ENCODE measurements around the gene PRPF40B. TPM values are rescaled to one million over a fixed set of nuclear protein-coding genes. Genes with fewer than 3 reads are reported as not detected.
A peak's percentile ranks its signal among the peaks of the same experiment; 100 is the strongest.

The PRPF40B gene
- total RNA-seq, 1 donor from 2014 or later = 12.4 TPM

DNA sequence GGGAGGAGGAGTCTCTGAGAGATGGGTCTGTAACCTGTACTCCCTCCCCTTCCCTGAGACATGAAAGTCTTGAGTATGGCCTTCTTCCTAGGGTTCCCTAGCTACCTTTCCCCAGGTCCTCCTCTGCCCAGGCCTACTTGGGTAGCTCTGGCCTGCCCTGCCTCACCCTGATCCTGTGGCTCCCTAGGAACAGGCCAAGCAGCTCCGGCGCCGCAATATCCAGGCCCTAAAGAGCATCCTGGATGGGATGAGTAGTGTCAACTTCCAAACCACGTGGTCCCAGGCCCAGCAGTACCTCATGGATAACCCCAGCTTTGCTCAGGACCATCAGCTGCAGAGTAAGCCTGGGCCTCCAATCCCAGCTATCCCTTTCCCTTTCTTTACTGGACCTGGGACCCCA lies 12.3 kb downstream of the PRPF40B start:
- DNase-seq (ENCODE audit: low read depth) = no peak

DNA sequence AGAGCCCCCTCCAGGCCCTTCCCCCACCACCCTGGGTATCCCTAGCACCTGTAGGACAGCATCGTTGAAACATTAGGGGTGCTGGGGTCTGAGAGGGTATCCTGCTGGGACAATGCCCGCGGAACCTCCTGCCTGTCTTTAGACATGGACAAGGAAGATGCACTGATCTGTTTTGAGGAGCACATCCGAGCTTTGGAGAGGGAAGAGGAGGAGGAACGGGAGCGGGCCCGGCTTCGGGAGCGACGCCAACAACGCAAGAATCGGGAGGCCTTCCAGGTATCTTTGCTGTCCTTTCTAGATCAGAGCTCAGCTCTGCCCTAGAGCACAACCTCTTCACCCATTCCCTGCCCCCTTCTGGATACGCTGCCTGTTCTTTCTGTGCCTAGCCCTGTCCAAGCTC lies 13.2 kb downstream of the PRPF40B start:
- no peak for DNase-seq (ENCODE audit: low read depth)

DNA sequence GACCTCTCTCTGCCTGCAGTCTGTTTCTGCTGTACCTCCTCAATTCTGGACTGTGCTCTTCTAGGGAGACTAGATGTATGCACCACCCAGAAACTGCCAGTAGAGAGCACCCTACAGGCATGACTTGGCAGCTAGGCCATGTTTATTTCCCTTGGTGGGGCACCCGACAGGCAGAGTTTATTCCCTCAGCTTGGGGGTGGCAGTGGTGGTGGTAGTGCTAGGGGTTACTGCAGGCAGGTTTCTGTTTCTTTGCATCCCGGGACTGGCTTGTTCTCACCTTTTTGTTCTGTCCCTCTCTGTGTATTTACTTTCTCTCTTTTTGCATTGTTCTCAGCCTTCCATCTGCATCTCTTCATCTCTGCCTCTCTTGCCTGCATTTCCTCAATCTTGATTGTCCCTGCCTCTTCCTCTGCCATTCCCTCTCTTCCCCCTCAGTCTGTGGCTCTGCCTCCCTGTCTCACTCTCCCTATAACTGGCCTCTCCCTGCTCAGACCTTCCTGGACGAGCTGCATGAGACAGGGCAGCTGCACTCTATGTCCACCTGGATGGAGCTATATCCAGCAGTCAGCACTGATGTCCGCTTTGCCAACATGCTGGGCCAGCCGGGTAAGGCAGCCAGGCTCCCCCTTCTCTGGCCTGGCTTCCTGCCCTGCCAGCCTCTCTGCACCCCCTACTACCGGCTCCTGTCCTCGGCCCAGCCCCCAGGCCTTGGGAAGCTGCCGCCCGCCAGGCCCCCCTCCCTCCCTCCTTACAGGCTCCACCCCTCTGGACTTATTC lies 13.8 kb downstream of the PRPF40B start:
- peak; percentile 71 for DNase-seq (ENCODE audit: low read depth)

DNA sequence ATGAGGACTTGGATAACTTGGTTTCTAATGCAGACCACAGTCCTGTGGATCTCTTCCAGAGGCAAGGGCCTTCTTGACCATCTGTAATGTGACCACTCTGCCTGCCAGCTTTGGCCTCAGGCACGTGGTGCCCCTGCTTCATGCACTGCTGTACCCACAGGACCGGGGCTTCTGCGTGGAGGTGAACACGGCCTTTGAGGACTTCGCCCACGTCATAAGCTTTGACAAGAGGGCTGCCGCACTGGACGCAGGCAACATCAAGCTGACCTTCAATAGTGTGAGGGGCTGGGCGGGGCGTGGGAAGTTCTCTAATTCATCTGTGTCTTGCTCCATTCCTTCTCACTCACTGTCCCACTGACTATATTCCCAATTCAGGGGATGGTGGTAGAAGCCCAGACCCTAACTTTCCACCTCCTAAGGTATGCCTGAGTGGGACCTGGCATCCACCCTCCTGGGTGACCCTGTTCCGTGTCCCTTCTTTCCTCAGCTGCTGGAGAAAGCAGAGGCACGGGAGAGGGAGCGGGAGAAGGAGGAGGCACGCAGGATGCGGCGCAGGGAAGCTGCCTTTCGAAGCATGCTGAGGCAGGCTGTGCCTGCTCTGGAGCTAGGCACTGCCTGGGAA lies 18.5 kb downstream of the PRPF40B start:
- DNase-seq (ENCODE audit: low read depth) = no peak

DNA sequence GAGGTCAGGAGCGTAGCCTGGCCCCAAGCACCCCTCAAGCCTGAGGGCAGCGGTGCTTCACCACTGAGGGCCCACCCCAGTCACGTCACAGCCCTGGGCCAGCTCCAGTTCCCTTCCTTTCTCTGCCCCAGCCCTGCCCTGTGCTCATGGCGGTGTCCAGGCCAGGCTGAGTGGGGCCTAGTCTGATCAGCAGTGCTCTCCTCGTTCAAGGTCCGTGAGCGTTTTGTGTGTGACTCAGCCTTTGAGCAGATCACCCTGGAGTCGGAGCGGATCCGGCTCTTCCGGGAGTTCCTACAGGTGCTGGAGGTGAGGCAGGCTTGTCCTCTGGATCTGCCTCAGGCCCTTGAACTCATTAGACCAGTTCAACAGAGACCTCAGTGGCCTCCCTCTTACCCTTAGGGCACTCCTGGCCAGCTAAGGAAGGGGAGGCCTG lies 19.0 kb downstream of the PRPF40B start:
- no peak for DNase-seq (ENCODE audit: low read depth)

DNA sequence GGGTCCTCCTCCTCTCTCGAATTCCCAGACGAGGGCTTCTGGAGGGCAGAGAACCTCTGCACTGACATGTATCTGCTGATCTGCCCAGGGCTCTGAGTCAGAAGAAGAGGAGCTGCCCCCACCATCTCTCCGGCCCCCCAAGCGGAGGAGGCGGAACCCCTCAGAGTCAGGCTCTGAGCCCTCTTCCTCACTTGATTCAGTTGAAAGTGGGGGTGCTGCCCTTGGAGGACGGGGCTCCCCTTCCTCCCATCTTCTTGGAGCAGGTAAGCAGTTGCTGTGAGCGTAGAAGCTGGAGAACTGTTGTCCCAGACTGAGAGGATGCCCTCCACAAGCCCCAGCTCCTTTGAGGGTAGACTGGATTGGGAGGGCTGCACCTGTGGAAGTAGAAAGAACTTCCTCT lies 19.8 kb downstream of the PRPF40B start:
- DNase-seq (ENCODE audit: low read depth) = no peak

DNA sequence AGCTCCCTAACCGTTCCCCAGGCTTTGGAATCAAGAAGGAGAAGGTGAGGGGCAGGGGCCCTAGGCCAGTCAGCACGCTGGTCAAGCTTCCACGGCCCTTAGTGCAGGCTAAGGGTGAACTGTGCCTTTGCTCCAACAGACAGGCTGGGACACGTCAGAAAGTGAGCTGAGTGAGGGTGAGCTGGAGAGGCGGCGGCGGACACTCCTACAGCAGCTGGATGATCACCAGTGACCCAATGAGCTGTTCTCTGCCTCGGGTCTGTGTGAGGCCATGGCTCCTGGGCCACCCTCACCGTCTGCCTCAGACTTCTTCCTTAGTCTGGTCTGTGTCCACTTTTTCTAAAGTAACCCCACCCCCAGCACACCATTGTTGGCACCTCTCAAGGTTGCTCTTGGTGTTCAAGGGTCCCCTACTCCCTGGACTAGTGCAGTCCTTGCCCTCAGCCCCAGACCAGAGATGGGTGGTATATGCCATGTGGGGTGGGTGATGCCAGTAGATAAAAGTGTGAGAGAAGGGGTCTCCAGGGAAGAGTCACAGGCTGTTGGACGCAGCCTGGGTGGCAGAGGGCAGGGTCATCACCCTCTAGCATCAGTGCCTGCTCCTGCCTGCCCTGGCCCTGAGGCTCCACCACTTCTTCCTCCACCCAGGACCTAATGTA lies 20.7 kb downstream of the PRPF40B start:
- no peak for DNase-seq (ENCODE audit: low read depth)

DNA sequence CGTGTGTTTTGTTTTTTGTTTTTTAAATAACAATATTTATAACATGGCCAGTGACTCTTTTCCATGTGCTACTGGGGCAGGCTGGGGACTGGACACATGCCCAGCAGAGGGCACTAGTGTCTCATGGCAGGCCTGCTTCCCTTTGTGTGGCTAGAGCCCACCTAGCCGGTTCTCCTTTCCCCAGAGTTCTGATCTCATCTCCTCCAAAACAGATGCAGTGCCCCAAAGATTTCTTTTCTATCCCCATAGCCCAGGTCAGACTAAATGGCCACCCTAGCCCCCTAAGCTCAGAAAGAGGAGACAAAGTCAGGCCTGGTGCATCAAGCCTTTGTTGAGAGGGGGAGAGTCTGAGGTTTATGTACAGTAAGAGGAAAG lies 21.2 kb downstream of the PRPF40B start:
- peak; percentile 83 for DNase-seq (ENCODE audit: low read depth)

DNA sequence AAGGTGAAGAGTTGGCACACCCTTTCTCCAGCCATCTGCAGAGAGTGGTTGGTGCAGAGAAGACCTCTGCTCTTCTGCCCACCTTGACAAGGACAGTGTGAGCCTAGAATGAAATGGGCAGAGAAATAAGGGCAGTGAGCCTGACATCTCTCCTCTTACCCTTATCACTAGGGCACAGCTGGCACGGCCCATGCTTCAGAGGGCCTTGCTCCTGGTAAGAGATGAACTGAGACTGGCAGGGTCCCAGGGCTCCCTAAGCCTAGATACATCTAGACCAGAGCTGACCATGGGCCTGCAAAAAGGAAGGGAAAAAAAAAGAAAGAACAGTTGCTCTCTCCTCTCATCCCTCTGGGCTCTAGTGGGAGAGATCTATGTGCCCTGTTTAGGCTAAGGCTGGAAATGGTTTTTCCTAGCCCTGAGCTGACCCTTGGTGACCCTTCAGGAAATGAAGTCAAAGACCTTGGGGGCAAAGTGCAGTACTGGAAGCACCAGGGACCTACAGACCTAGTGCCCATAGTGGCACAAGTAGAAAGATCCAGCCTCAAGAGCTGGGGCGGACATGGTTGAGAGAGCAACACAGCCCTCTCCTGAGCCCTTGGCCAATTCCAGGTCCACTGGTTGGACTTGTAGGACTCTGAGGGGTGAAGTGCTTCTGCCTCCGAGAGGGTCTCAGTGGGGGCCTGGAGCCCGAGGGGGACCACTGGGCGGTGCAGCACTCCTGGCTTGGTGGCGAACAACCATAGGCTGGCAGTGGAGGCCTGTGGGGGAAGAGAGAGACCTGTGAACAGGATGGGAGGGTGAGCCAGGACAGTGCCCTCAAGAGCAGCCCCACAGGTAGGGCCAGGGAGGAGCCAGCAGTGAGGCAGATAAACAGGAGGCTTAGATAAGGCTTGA lies 22.0 kb downstream of the PRPF40B start:
- no peak for DNase-seq (ENCODE audit: low read depth)

DNA sequence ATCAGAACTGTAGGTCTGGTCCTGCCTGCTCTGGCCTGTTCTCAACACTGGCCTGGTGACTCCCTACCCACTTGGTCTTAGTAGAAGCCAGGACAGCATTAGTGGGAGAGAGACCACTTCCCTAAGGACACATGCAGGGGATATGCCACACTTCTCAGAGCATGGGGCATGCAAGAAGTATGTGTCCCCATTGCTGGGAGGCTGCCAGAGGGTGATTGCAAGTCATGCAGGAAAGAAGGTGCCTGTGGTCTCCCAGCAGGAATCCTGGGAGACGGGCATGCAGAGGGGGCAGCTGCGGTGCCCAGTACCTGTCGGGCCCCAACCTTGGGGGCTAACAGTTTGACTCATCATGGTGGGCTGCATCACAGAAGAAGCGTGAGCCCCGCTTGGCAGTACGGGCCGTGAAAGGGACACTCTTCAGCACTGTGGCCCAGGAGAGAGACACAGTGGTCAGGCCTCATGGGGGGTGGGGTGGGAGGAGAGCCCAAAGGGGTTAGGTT lies 23.0 kb downstream of the PRPF40B start:
- no peak for DNase-seq (ENCODE audit: low read depth)

DNA sequence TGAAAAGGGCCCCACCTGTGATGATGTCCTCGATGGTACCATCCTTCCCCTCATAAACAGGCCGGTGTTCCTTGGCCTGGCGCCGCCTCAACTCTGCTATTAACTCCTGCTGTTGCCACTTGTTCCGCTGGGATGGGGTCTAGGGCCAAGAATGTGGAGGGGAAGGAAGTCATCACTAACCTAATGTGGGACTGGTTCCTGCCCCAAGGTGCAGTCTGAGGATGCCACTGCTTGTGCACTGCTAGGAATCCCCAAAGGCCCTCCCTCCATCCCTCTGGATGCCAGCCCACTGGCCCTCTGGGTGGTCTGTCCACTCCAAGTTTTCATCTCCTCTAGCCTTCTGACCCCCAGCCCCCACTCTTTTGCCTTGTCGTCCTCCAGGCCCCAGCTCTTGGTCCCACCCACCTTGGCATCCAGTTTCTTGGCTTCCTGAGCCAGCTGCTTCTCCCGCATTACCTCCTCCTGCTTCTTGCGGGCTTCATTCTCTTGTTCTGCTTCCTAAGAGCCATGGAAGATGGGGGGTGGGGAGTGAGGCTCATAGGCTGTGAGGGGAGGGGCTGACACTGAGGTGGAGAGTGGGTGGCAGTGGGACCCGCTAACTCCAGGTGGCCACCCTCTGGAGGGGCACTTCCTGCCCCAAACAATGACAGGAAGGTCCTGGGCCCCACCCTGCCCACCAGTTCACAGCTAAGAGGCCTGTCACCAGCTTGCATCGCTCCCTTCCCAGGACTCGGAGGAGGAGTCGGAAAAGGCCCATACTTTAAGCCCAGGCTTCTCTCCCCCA lies 23.7 kb downstream of the PRPF40B start:
- no peak for DNase-seq (ENCODE audit: low read depth)

DNA sequence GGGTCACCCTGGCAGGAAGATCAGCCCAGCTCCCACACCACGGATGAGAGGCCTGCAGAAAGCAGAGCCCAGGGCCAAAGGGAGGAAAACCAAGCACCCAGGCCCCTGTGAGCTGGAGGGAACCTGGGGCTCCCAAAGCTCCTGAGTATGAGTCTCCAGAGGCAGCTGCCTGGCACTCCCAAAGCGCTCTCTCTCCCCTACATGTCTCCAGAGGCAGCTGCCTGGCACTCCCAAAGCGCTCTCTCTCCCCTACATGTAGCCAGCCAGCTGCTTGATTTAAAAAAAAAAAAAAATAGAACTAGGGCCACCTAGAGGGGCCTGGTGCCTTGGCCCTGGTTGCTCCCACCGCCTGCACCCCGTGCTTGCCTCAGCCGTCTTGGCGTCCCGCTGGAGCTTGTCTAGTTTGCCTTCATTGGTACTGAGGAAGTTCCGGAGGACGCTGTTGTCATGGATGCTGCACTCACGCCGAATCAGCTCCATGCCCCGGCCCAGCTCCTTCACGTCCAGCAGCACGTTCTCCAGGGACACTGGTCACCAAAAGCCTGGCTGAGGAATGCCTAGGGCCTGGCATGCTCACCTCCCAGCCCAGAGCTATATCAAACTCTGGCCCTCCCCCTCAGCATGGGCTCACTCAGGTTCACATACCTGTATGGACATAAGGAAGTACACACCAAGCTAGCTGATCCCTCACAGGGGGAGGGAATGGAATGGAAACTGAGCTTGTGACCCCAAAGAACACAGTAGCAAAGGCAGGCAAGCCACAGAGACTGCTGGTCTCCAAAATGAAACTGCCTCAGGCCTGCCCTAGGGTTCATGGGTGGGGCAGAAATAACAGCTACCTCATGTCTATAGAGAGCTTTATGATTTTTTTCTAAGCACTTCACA lies 24.7 kb downstream of the PRPF40B start:
- peak; percentile 57 for DNase-seq (ENCODE audit: low read depth)

DNA sequence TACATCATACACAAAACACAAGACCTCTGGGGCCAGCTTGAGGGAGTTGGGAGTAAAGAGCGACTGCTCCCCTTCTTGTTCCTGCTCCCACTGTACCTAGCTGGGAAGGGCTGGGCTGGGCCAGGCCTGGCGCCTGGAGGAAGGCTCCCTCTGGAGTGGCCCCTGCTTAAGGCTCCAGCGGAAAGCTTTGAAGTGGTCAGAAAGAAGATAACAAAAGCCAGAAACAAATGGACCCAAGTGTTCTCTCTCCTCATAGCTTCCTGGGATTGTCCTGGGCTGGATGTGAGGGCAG lies 25.3 kb downstream of the PRPF40B start:
- DNase-seq (ENCODE audit: low read depth) = no peak

DNA sequence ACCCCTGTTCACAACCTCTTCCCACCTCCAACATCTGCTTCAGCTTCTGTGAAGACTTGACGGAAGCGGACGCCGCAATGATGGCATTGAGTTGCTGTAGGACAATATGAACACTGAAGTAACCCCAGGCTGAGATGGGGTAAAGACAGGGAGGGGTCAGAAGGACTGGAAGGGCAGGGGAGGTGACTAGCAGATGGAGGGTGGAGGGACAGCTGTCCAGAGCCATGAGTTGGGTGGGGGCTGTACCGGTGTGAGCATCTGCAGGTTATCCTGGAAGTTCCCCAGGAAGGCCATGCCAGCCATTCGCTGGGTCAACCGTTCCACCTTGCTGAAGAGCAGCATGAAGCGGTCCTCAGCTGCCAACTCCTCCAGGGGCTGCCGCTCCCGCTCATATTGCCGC lies 26.1 kb downstream of the PRPF40B start:
- DNase-seq (ENCODE audit: low read depth) = no peak

DNA sequence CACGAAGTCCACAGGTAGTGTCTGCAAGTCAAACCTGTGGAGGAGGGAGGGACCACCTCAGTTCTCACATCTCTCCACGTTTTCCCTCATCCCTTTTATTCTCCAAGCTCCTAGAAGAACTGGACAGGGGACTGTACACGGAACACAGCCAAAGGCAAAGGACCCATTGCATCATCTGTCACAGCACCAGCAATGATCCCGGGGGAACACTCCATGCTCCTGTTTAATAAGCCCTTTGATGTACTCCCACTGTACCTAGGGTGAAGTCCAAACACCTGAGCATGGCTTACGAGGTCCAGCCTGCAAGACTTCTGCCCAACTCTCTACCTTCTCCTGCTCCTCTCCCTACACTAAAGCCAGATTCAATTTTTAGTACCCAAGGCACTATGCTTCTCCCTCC lies 26.5 kb downstream of the PRPF40B start:
- no peak for DNase-seq (ENCODE audit: low read depth)

DNA sequence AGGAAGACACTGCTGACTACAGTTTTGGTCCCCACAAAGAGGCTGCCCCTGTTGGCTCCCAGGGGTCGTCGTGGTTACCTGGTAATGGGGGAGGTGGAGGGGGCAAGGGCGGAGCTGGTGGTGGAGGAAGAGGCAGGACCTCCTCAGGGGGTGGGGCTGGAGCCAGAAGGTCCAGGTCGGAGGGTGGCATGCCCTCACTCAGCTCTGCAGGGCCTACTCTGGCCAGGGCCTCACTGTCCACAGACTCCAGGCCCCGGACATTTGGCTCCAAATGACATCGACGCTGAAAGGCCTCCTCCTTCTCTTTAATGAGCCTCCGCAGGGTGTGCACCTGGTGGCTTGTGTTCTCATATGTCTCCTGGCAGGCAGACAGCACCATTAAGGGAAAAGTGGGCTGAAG lies 28.5 kb downstream of the PRPF40B start:
- no peak for DNase-seq (ENCODE audit: low read depth)

DNA sequence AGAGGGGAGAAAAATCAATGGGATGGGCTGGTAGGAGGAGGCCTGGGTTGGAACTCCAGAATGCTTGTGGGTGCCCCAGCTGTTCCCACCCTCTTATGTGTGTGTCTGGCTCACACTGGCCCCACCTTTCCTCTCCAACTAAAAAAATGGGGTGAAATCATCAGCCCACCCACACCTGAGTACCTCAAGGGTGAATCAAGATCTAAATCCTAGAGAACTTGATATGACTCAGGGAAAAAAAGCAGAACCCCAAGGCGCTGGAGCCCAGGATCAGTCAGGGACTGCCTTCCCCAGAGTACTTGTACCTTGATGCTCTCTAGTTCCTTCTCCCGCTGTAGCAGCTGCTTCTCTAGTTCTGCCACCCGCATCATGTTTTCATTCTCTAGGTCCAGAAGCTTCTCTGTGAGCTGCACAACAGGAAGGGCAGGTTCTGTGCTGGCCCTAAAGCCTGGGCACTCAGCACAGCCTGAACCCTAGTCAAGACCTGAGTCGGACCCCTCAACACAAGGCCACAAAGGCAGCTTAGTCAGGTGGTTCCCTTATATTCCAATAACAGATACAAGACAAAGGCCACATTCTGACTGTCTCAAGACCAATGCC lies 29.7 kb downstream of the PRPF40B start:
- no peak for DNase-seq (ENCODE audit: low read depth)

DNA sequence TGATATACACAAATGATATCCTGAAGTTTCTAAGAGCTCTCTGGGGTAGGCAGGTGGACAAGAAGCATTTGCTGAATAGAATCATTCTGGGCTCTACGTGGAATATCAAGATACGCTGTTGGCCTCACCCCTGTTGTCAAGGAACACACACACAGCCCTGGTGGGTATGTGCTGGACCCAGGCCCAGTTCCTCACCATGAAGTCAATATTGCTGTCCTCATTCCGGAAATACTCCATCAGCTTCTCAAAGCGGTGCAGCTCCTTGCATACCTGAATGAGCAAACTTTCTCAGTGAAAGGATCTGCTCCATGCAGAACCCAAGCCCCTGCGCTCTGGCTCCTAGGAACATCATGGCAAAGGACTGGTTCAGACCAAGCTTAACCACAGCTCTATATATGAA lies 31.4 kb downstream of the PRPF40B start:
- DNase-seq (ENCODE audit: low read depth) = no peak

DNA sequence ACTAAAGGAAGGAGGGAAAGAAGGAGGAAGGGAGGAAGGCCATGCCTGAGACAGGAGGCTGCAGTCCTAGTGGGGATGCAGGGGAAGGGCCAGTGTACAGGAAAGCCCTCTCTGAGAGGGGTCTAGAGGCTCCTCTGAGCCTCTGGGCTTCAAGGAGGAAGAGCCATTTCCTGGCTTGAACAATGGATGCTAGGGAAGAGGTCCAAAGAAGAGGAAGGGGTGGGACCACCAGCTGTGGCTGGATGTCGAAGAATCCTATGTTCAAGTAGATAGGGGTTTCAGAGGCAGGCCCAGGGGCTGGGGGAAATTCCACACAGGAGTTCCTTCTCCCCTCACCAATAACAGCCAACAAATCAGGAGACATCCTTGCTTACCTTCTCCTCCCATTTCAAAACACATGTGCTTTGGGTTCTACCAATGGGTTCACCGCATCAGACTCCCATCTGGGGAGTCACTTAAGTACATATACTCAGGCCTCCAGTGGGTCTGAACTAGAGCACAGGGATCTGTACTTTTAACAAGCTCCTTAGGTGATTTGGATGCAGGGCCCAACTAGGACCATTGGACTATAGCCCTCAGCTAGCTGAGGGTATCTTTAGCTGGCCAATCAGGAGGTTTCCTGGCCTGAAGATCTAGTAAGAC lies 32.4 kb downstream of the PRPF40B start:
- DNase-seq (ENCODE audit: low read depth) = no peak
